ENCODE measurements around the gene BIN1. TPM values are rescaled to one million over a fixed set of nuclear protein-coding genes. Genes with fewer than 3 reads are reported as not detected.

BIN1 gene
- total RNA-seq, 1 experiment from 2014 or later = 31.8 TPM

DNA sequence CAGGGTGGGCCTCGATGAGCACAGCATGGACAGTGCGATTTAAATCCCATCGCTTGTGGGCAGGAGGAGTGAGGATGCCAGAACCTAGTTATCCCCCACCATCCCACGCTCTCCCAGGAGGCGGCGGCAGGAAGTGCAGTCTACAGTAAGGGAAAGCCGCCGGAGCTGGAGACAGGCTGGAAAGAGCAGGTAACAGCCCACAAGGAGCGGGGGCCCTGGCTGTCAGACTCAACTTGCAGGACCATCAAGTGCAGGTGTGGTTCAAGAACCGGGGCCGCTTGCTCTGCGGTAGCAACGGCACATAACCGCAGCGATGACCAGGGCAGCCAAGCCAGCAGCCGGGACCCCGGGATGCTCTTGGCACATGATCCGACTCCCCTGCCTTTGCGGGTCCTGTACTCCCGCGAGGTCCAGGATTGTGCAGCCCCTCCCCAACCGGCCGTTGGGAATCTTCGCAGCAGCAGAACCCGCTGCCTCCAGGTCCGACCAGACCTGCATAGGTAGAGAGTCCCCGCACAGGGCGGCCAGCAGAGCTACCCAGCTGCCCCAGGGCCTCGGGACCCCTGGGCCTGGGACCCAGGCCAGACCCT is 82.1 kb downstream of the BIN1 start:
- Histone ChIP-seq H3K36me3 (ENCODE audit: control insufficient read depth in 1 of 2, insufficient read depth in 2 of 2, low read length in 2 of 2) (no peaks in the 10 kb centered on the region), H3K4me2 (ENCODE audit: low read length) (no peak overlapping the region), H3K4me1 (ENCODE audit: control insufficient read depth in 1 of 2, insufficient read depth in 2 of 2, low read length in 2 of 2) (no peaks in the 10 kb centered on the region), H3K79me2 (ENCODE audit: insufficient read depth, low read length) (no peaks in the 10 kb centered on the region), H3K9me2 (ENCODE audit: insufficient read depth) (no peaks in the 10 kb centered on the region), H2AFZ (ENCODE audit: low read depth, low read length, poor library complexity, severe bottlenecking) (no peak overlapping the region), H3K27ac (ENCODE audit: low read depth, low read length) (no peak overlapping the region), H3K4me3 (replicated peaks in 1 of 2; ENCODE audit: low read depth in 1 of 2, low read length in 2 of 2) (no peak overlapping the region), H3K27me3 (ENCODE audit: insufficient read depth, low read length) (no peaks in the 10 kb centered on the region), H3K9me3 (ENCODE audit: control insufficient read depth in 1 of 2, insufficient read depth in 1 of 2, low read depth in 1 of 2, low read length in 2 of 2) (no peaks in the 10 kb centered on the region), H3K9ac (ENCODE audit: low read length) (no peak overlapping the region), H4K20me1 (ENCODE audit: insufficient read depth) (no peaks in the 10 kb centered on the region)
- 0 out of 2 replicates have a peak, but pooled peaks have one; percentile 44 for ATAC-seq
- ChIA-PET POLR2A (no interaction called here), CTCF (no interaction called here), RAD21 (ENCODE audit: low non-redundant PET in 1 of 2, low total read pairs in 2 of 2, uncharacterized antibody in 2 of 2, unreplicated experiment in 2 of 2) (no interaction called here)
- intact Hi-C loops (cut with micrococcal nuclease) = no loop called here
- BruUV-seq (replicated peaks) = no TSS peak
- no peak for DNase-seq (ENCODE audit: low read depth, low spot score)
- TF ChIP-seq POLR2AphosphoS5 (IDR thresholded peaks at IDR 0.05; ENCODE audit: low read depth, low read length) (no peak), EZH2 (IDR thresholded peaks at IDR 0.05) (no peak), SRF (IDR thresholded peaks at IDR 0.05; ENCODE audit: low read depth) (no peak), ELF1 (IDR thresholded peaks at IDR 0.05; ENCODE audit: borderline replicate concordance, low read depth) (no peak), ZFX (IDR thresholded peaks at IDR 0.05) (no peak), ATF3 (IDR thresholded peaks at IDR 0.05) (no peak), SP1 (IDR thresholded peaks at IDR 0.05; ENCODE audit: low read depth) (no peak), SIN3A (IDR thresholded peaks at IDR 0.05; ENCODE audit: low read depth) (no peak), EGR1 (IDR thresholded peaks at IDR 0.05; ENCODE audit: low read depth) (no peak), EZH2phosphoT487 (IDR thresholded peaks at IDR 0.05; ENCODE audit: borderline replicate concordance) (no peak), ZBTB33 (IDR thresholded peaks at IDR 0.05; ENCODE audit: extremely low read depth, insufficient replicate concordance, low read length) (no peak), CBX3 (IDR thresholded peaks at IDR 0.05; ENCODE audit: low read depth) (no peak), RAD21 (IDR thresholded peaks at IDR 0.05; ENCODE audit: low read depth) (no peak), POLR2A (IDR thresholded peaks at IDR 0.05; ENCODE audit: borderline replicate concordance, extremely low read depth, insufficient read depth, insufficient read length) (no peak)
- TF ChIP-seq, protein P1, sequence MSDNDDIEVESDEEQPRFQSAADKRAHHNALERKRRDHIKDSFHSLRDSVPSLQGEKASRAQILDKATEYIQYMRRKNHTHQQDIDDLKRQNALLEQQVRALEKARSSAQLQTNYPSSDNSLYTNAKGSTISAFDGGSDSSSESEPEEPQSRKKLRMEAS (IDR thresholded peaks at IDR 0.05) = no peak
- TF ChIP-seq, protein P2, sequence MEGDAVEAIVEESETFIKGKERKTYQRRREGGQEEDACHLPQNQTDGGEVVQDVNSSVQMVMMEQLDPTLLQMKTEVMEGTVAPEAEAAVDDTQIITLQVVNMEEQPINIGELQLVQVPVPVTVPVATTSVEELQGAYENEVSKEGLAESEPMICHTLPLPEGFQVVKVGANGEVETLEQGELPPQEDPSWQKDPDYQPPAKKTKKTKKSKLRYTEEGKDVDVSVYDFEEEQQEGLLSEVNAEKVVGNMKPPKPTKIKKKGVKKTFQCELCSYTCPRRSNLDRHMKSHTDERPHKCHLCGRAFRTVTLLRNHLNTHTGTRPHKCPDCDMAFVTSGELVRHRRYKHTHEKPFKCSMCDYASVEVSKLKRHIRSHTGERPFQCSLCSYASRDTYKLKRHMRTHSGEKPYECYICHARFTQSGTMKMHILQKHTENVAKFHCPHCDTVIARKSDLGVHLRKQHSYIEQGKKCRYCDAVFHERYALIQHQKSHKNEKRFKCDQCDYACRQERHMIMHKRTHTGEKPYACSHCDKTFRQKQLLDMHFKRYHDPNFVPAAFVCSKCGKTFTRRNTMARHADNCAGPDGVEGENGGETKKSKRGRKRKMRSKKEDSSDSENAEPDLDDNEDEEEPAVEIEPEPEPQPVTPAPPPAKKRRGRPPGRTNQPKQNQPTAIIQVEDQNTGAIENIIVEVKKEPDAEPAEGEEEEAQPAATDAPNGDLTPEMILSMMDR (IDR thresholded peaks at IDR 0.05 in 2 of 3, conservative IDR thresholded peaks at IDR 0.05 in 1 of 3; ENCODE audit: borderline replicate concordance in 1 of 3, insufficient read depth in 1 of 3, low read depth in 2 of 3, low read length in 2 of 3) = no peak
- TF ChIP-seq, protein P3, sequence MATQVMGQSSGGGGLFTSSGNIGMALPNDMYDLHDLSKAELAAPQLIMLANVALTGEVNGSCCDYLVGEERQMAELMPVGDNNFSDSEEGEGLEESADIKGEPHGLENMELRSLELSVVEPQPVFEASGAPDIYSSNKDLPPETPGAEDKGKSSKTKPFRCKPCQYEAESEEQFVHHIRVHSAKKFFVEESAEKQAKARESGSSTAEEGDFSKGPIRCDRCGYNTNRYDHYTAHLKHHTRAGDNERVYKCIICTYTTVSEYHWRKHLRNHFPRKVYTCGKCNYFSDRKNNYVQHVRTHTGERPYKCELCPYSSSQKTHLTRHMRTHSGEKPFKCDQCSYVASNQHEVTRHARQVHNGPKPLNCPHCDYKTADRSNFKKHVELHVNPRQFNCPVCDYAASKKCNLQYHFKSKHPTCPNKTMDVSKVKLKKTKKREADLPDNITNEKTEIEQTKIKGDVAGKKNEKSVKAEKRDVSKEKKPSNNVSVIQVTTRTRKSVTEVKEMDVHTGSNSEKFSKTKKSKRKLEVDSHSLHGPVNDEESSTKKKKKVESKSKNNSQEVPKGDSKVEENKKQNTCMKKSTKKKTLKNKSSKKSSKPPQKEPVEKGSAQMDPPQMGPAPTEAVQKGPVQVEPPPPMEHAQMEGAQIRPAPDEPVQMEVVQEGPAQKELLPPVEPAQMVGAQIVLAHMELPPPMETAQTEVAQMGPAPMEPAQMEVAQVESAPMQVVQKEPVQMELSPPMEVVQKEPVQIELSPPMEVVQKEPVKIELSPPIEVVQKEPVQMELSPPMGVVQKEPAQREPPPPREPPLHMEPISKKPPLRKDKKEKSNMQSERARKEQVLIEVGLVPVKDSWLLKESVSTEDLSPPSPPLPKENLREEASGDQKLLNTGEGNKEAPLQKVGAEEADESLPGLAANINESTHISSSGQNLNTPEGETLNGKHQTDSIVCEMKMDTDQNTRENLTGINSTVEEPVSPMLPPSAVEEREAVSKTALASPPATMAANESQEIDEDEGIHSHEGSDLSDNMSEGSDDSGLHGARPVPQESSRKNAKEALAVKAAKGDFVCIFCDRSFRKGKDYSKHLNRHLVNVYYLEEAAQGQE (IDR thresholded peaks at IDR 0.05; ENCODE audit: low read depth) = no peak
